CD4-positive, alpha-beta T cell (primary cell): ENCODE results near the gene IL6R. TPM values are rescaled to one million over a fixed set of nuclear protein-coding genes. Genes with fewer than 3 reads are reported as not detected.

Source experiments
- ATAC-seq: fragments of 200-7000 bp; cut with Tn5 transposase; one replicate; pipeline ENCODE4 v1.10.0; 2022; ENCODE audit warnings: mild to moderate bottlenecking; ENCODE audit not compliant: poor library complexity
- CTCF ChIA-PET: fragments of 350-600 bp; sonication (Branson Sonifier 250); formaldehyde crosslinking; loops from one replicate; lab custom pipeline; 2021; ENCODE audit warnings: antibody characterized with exemption, inconsistent platforms; lab: Charles Lee
- POLR2A ChIA-PET: fragments of 350-600 bp; sonication (Branson Sonifier 250); formaldehyde crosslinking; loops from one replicate; lab custom pipeline; 2021; ENCODE audit warnings: antibody characterized with exemption, inconsistent platforms; lab: Charles Lee
- DNase-seq, 14 experiments: peaks; one replicate each; pipeline ENCODE4 v3.0.0-alpha.2; 2013 to 2020; ENCODE audit warnings: mixed read lengths in 2 of 14
- H3K27ac ChIP-seq, 2 donors: one replicate each; pipeline versions ENCODE4 v1.5.1 to v1.7.0; 2013; ENCODE audit warnings: low read length in 2 of 2, low read depth in 1 of 2, mild to moderate bottlenecking in 1 of 2
- H3K27me3 ChIP-seq, 2 experiments: 1 replicate in 1 of 2; 2 replicates in 1 of 2; pipeline versions ENCODE4 v1.6.1 to v1.7.0; 2013; ENCODE audit warnings: low read length in 2 of 2, control low read depth in 1 of 2, mild to moderate bottlenecking in 1 of 2, moderate library complexity in 1 of 2; ENCODE audit not compliant: insufficient read depth in 2 of 2, control insufficient read depth in 1 of 2
- H3K36me3 ChIP-seq: one replicate; pipeline ENCODE4 v1.6.1; 2013; ENCODE audit warnings: low read length, control low read depth; ENCODE audit not compliant: insufficient read depth
- H3K4me1 ChIP-seq: one replicate; pipeline ENCODE4 v1.6.1; 2013; ENCODE audit warnings: low read length, control low read depth; ENCODE audit not compliant: insufficient read depth
- H3K4me3 ChIP-seq: one replicate; pipeline ENCODE4 v1.5.1; 2013; ENCODE audit warnings: mild to moderate bottlenecking, low read length, moderate library complexity
- H3K9me3 ChIP-seq, 2 experiments: 1 replicate in 1 of 2; 2 replicates in 1 of 2; pipeline versions ENCODE4 v1.6.1 to v1.7.0; 2013; ENCODE audit warnings: low read length in 2 of 2, mild to moderate bottlenecking in 2 of 2, control low read depth in 1 of 2, moderate library complexity in 1 of 2; ENCODE audit not compliant: control insufficient read depth in 1 of 2, insufficient read depth in 1 of 2
- H3K27ac Mint-ChIP-seq: one replicate; pipeline ENCODE4 v1.8.0; 2020; ENCODE audit warnings: mixed read lengths
- H3K27me3 Mint-ChIP-seq: one replicate; pipeline ENCODE4 v1.8.0; 2021; ENCODE audit warnings: mixed read lengths
- H3K36me3 Mint-ChIP-seq: one replicate; pipeline ENCODE4 v1.8.0; 2021; ENCODE audit warnings: low read depth, mixed read lengths
- H3K4me1 Mint-ChIP-seq: one replicate; pipeline ENCODE4 v1.8.0; 2021; ENCODE audit warnings: low read depth, mixed read lengths
- H3K4me3 Mint-ChIP-seq: one replicate; pipeline ENCODE4 v1.8.0; 2020; ENCODE audit warnings: mild to moderate bottlenecking, mixed read lengths
- H3K9me3 Mint-ChIP-seq: one replicate; pipeline ENCODE4 v1.8.0; 2020; ENCODE audit warnings: mixed read lengths
- CTCF ChIP-seq: fragments of 200-600 bp; IDR thresholded peaks from one replicate; pipeline ENCODE4 v1.8.0; 2022; ENCODE audit warnings: antibody characterized with exemption, mild to moderate bottlenecking
- intact Hi-C, 2 experiments: fragments of 100-400 bp; cut with DNase I in 1 of 2; cut with micrococcal nuclease in 1 of 2; formaldehyde crosslinking; loops; one replicate each; pipeline versions ENCODE4 v1.15.1 to v1.9.0; 2023 to 2025; cut with DNase I, micrococcal nuclease
- total RNA-seq, 174 experiments: library from RNA in 2 of 174; stranded (reverse) in 2 of 174; gene quantifications; one replicate each; pipeline ENCODE4 v1.2.3 and lab custom pipeline; 2021 to 2026

Gene IL6R
- total RNA-seq, 2 experiments from 2014 or later, result 31.7 to 35.0 TPM

GRCh38 chr1:154514066-154514553 is 109.0 kb downstream of the IL6R start:
- no peak overlapping the region for H3K27ac Mint-ChIP-seq
- ChIA-PET POLR2A (no interaction called here), CTCF (interaction anchor here (0.6 kb wide), 1 partner anchor 15 kb away, joined by 3 read pairs; no protein-coding TSS in a partner anchor)
- H3K9me3 Mint-ChIP-seq, result no peaks in the 10 kb centered on the region
- intact Hi-C loops, result no loop called here
- peaks cover 33% of the 10 kb centered on the region for H3K27me3 Mint-ChIP-seq
- Histone ChIP-seq H3K4me1 (no peaks in the 10 kb centered on the region), H3K4me3 (no peak overlapping the region), H3K27me3 (peaks cover 0 to 10% of the 10 kb centered on the region in 2 experiments), H3K27ac (no peak overlapping the region), H3K9me3 (no peaks in the 10 kb centered on the region), H3K36me3 (no peaks in the 10 kb centered on the region)
- H3K4me3 Mint-ChIP-seq, result no peak overlapping the region
- DNase-seq, result no peak
- no peak for ATAC-seq
- no peaks in the 10 kb centered on the region for H3K4me1 Mint-ChIP-seq
- no peaks in the 10 kb centered on the region for H3K36me3 Mint-ChIP-seq
- TF ChIP-seq CTCF, result no peak

GRCh38 chr1:154517661-154518060 is 112.5 kb downstream of the IL6R start:
- DNase-seq (no peak), ATAC-seq (no peak)
- Mint-ChIP-seq H3K36me3 (no peaks in the 10 kb centered on the region), H3K9me3 (no peaks in the 10 kb centered on the region), H3K27me3 (peaks cover 19% of the 10 kb centered on the region), H3K27ac (no peak overlapping the region), H3K4me3 (no peak overlapping the region), H3K4me1 (no peaks in the 10 kb centered on the region)
- Histone ChIP-seq H3K4me3 (no peak overlapping the region), H3K27me3 (peaks cover 0 to 5% of the 10 kb centered on the region in 2 experiments), H3K27ac (no peak overlapping the region), H3K4me1 (no peaks in the 10 kb centered on the region), H3K9me3 (no peaks in the 10 kb centered on the region), H3K36me3 (no peaks in the 10 kb centered on the region)
- POLR2A ChIA-PET, result no interaction called here
- no peak for TF ChIP-seq CTCF
- CTCF ChIA-PET, result no interaction called here
- intact Hi-C loops, result no loop called here

Other genes starting within 250 kb of the IL6R start
- gene TPM3, start 213.2 kb upstream of the IL6R start, total RNA-seq, result 100 to 1,000 TPM; 345 to 357 TPM
- not detected for gene CFAP141, start 199.0 kb upstream of the IL6R start, total RNA-seq
- gene UBAP2L, start 184.4 kb upstream of the IL6R start, total RNA-seq, result 100 to 1,000 TPM; 224 to 234 TPM
- 10 to 100 TPM; 57.5 to 62.5 TPM for gene HAX1, start 132.7 kb upstream of the IL6R start, total RNA-seq
- gene AQP10, start 84.2 kb upstream of the IL6R start, total RNA-seq, result not detected
- gene ATP8B2, start 79.8 kb upstream of the IL6R start, total RNA-seq, result 10 to 100 TPM; 72.7 to 80.7 TPM
- not detected for gene TDRD10, start 96.9 kb downstream of the IL6R start, total RNA-seq
- not detected for gene SHE, start 97.1 kb downstream of the IL6R start, total RNA-seq
- 10 to 100 TPM; 78.7 to 82.3 TPM for gene UBE2Q1, start 153.3 kb downstream of the IL6R start, total RNA-seq
- not detected for gene CHRNB2, start 162.4 kb downstream of the IL6R start, total RNA-seq
- gene ADAR, start 202.8 kb downstream of the IL6R start, total RNA-seq, result 100 to 1,000 TPM; 206 to 210 TPM